HTERT RPE-1 (cell line): ENCODE measurements around the gene MPDU1.

Experiments
- in situ Hi-C: fragments of 300-500 bp; cut with MboI; formaldehyde crosslinking; loops from 4 replicates; pipeline ENCODE4 v1.14.3; 2020; ENCODE audit warnings: low sequenced_read_pairs

MPDU1 gene

DNA sequence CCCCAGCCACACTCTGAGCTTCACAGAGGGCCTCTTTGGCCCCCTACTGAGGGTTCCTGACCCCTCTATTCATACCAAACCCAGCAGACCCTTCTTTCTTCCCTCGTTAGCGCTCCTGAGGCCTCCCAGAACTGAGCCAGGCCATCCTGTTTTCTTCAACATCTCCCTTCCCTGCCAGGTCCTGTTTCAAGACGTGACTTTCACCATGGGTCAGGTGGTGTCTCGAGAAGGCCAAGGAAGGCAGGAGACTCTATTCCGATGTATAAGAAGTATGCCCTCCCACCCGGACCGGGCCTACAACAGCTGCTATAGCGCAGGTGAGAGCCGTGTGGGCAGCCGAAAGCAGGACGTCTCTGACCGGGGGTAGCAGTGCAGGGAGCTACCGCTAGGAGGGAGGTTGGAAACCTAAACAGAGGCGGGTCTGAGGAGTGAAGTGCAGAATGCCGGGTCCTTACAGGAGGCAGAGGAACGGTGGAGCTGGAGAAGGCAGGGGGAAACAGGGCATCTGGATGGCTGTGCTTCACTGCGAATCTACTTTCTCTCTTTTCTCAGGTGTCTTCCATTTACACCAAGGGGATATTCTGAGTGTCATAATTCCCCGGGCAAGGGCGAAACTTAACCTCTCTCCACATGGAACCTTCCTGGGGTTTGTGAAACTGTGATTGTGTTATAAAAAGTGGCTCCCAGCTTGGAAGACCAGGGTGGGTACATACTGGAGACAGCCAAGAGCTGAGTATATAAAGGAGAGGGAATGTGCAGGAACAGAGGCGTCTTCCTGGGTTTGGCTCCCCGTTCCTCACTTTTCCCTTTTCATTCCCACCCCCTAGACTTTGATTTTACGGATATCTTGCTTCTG is 23.3 kb upstream of the MPDU1 start:
- in situ Hi-C loops, result no loop called here

DNA sequence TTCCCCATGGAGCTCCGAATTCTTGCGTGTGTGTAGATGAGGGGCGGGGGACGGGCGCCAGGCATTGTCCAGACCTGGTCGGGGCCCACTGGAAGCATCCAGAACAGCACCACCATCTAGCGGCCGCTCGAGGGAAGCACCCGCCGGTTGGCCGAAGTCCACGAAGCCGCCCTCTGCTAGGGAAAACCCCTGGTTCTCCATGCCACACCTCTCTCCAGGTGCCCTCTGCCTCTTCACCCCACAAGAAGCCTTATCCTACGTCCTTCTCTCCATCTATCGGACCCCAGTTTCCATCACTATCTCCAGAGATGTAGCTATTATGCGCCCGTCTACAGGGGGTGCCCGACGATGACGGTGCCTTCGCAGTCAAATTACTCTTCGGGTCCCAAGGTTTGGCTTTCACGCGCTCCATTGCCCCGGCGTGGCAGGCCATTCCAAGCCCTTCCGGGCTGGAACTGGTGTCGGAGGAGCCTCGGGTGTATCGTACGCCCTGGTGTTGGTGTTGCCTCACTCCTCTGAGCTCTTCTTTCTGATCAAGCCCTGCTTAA is 22.6 kb upstream of the MPDU1 start:
- in situ Hi-C loops, result no loop called here

DNA sequence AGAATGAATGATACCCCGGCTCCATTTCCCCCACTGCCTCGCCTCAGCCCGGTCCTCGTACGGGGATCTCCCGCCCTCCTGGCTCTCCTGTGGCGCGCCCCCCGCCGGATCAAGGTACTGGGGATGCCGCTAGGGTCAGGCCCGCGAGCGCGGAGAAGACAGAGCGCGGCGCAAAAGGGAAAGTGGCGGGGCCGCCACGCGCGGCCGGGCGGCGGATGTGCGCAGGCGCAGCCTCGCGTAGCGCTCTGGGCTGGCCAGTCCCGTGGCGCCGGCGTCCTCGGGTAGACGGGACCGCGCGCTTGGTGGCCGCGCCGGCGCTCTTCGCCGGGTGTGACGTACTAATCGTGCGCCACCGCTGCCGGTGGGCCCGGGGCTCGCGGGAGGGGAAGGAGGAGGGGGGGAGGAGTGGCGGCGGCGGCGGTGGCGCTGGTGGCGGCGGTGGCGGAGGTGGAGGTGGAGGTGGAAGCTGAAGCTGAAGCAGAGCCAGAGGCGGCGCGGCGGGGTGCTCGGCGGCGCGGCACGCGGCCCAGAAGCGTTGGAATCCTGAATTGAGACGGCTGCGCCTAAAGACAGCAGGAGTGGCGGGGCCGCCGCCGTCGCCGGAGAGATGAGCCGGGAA is 22.0 kb upstream of the MPDU1 start, which contains the start of gene SENP3:
Gene SENP3 (plus strand): TSS at position 331 of the 619 bp plus-strand sequence. CDS start 1,158 bp downstream, outside the sequence.
- in situ Hi-C loops, result no loop called here

DNA sequence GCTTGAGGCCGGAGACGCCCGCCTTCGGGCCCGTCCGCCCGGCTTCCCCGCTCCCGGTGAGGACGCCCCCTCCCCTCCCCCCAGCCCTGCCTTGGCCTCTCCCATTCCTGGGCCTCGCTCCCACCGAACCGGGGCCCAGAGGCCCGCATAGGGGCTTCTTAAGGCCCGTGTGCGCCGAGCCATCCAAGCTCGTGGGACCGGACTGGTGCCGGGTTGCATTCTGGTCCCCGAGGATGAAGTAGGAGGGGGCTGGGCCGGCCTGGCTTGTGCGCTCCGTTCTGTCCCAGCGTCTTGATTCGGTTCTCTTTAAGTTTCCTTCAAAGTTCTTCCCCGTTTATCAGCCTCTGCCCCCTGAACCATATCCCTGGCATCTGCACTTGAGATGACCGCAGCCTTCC is 21.4 kb upstream of the MPDU1 start:
- in situ Hi-C loops, result no loop called here

DNA sequence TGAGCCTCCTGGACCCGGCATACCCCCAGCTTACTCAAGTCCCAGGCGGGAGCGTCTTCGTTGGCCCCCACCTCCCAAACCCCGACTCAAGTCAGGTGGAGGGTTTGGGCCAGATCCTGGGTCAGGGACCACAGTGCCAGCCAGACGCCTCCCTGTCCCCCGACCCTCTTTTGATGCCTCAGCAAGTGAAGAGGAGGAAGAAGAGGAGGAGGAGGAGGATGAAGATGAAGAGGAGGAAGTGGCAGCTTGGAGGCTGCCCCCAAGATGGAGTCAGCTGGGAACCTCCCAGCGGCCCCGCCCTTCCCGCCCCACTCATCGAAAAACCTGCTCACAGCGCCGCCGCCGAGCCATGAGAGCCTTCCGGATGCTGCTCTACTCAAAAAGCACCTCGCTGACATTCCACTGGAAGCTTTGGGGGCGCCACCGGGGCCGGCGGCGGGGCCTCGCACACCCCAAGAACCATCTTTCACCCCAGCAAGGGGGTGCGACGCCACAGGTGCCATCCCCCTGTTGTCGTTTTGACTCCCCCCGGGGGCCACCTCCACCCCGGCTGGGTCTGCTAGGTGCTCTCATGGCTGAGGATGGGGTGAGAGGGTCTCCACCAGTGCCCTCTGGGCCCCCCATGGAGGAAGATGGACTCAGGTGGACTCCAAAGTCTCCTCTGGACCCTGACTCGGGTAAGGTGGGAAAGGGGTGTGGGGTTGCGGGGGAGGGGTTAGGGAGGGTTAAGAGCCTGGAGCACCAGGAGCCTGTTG is 20.4 kb upstream of the MPDU1 start:
- in situ Hi-C loops, result no loop called here

DNA sequence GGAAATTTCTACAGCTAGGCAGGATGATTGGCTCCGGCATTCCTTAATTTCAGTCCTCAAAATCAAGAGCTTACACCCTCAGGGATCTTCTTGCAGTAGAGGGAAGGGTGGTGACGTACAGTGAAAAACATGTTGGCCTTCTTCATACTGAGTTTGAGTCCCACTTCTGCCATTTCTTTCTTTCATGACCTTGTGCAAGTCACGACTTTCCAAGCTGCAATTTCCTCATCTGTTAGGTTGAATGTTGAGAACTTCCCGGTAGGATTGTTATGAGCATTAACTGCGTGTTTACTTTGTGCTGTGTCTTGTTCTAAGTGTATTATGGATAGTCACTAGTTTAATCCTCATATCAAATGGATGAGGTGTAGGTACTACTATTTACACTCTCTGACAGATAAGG is 14.1 kb upstream of the MPDU1 start:
- in situ Hi-C loops, result no loop called here

DNA sequence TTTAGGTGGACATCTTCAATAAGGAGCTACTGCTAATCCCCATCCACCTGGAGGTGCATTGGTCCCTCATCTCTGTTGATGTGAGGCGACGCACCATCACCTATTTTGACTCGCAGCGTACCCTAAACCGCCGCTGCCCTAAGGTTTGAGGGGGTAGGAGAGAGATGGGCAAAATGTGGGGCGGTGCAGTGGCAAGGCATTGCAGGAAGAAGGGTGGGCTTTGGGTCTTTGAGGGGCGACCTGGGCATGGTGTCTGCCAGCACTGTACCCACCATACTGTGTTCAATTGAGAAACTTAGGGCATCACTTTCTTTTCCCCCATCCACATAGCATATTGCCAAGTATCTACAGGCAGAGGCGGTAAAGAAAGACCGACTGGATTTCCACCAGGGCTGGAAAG is 13.3 kb upstream of the MPDU1 start:
- in situ Hi-C loops, result no loop called here

DNA sequence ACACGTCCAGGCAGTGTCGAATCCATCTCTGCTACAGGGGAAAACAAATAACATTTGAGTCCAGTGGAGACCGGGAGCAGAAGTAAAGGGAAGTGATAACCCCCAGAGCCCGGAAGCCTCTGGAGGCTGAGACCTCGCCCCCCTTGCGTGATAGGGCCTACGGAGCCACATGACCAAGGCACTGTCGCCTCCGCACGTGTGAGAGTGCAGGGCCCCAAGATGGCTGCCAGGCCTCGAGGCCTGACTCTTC is 11.4 kb upstream of the MPDU1 start:
- in situ Hi-C loops, result no loop called here

DNA sequence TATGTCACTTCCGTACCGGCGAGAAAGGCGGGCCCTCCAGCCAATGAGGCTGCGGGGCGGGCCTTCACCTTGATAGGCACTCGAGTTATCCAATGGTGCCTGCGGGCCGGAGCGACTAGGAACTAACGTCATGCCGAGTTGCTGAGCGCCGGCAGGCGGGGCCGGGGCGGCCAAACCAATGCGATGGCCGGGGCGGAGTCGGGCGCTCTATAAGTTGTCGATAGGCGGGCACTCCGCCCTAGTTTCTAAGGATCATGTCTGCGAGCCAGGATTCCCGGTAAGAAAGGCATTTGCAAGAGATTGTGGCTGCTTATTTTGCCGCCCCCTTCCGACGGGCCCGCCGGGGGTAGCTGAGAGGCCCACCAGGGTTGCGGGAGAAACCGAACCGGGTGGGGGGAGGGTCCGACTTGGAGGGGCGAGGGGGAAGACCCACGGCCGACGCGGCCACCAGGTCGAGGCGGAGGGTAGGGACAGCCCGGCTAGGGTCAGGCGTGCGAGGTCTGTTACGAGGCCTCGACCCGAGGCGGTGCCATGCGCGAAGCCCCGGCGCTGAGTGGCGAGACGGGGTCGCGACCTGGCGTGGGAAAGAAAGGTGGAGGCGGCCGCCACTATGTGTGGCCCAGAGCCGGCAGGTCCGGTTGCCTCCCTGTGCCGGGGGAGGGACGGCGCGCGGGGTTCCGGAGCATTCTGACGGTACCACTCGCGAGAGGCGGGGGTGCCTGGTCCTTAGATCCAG is 10.9 kb upstream of the MPDU1 start:
- in situ Hi-C loops, result no loop called here

DNA sequence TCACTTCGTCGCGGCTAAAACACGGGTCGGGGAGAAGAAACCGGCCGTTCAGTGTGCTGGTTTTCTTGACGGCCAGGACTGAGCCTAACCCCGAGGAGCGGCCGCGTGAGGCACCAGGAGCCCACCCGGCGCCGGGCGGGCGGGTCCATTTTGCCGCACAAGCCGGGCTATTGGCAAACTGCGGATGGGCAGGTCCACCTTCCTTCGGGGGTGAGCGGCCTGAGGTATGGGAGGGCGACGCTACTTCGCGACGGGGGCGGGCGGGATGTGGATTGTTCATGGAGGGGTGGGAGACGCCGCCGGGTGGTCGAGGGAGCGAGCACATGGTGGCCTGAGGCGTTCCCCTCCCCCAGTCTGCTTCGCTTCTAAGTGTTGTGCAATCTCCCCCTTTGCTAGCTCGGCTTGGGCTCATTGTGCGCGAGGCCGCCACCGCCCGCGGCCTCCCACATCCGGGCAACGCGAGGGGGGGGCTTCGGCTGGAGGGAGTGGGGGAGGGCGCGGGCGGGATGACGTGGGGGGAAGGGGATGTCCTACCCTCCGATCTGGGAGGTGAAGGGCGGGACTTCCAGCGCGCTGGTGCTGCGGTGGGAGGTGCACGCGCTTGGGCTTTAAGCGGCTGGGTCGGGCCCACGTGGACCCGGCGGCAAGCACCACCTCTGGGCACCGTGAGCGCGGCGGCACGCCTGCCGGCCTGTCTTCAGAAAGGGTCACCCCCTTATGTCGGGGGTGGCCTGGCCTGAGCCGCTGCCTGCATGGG is 10.2 kb upstream of the MPDU1 start:
- in situ Hi-C loops, result no loop called here

DNA sequence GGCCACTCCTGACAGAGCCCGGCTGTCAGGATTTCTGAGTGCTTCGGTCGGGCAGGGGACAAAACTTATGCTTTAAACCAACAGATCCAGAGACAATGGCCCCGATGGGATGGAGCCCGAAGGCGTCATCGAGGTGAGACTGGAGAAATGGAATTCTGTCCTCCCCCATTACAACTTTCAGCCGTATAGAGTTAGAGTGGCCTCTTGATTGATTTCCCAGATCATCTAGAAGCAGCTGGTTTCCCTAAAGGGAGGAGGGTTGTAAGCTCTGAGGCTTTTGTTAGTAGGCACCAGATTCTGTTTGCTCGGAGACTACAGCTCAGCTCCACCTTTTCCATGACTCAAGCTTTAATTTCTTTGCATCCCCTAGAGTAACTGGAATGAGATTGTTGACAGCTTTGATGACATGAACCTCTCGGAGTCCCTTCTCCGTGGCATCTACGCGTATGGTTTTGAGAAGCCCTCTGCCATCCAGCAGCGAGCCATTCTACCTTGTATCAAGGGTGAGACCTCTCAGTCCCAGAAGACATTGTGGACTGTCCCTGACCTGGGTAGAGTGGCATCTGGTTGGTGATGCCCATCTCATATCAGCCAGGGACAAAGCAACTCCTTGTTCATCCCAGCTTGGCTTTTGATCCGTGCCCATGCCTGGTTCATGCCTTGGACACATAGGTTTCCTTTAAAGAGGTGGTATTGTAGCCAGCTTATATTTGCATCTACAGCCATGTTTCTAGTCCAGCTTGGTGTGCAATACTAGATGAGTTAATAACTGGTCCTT is 9.3 kb upstream of the MPDU1 start:
- in situ Hi-C loops, result no loop called here

DNA sequence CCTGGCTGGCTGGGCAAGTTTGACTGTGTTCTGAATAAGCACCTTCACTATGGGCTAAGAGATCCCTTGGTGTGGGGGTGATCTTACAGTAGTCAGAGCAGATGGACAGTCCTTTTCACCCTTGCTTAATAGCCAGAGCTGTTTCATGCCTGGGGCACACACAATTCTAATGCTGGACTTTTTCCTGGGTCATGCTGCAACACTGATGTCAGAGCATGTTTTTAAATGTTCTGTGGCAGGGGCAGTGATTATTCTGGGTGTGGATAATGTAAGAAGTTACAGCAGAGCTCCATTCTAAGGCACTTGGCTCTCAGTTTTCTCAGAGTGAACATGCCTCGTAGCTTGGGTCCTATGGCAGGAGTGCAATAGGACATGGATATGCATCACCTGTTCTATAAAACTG is 8.2 kb upstream of the MPDU1 start:
- in situ Hi-C loops, result no loop called here

DNA sequence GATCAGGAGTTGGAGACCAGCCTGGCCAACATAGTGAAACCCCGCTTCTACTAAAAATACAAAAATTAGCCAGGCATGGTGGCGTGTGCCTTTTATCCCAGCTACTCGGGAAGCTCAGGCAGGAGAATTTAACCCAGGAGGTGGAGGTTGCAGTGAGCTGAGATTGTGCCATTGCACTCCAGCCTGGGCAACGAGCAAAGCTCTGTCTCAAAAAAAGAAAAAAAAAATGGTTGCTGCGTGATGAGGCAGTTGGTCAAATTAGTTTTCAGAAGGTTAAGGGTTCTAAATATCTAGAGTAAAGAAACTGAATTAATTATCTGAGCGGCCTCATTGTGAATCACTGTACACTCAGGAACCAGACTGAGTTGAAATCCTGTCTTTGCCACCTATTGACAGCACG is 7.7 kb upstream of the MPDU1 start:
- in situ Hi-C loops, result no loop called here

DNA sequence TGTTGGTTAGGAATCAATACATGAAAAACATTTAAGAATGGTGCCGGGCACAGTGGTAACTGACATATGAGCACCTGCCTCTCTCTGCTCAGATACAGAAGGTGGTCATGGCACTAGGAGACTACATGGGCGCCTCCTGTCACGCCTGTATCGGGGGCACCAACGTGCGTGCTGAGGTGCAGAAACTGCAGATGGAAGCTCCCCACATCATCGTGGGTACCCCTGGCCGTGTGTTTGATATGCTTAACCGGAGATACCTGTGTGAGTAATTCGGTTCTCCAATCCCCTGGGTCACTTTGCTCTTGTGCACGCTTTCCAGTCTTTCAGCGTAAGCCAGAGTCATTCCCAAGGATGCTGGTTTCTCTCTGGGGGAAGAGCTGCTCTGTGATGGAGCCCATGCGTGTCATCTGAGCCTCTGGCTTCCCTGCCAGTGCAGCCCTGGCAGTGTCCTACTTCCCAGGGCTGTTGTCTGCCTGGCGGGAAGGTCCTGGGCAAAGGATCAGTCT is 7.2 kb upstream of the MPDU1 start:
- in situ Hi-C loops, result no loop called here

DNA sequence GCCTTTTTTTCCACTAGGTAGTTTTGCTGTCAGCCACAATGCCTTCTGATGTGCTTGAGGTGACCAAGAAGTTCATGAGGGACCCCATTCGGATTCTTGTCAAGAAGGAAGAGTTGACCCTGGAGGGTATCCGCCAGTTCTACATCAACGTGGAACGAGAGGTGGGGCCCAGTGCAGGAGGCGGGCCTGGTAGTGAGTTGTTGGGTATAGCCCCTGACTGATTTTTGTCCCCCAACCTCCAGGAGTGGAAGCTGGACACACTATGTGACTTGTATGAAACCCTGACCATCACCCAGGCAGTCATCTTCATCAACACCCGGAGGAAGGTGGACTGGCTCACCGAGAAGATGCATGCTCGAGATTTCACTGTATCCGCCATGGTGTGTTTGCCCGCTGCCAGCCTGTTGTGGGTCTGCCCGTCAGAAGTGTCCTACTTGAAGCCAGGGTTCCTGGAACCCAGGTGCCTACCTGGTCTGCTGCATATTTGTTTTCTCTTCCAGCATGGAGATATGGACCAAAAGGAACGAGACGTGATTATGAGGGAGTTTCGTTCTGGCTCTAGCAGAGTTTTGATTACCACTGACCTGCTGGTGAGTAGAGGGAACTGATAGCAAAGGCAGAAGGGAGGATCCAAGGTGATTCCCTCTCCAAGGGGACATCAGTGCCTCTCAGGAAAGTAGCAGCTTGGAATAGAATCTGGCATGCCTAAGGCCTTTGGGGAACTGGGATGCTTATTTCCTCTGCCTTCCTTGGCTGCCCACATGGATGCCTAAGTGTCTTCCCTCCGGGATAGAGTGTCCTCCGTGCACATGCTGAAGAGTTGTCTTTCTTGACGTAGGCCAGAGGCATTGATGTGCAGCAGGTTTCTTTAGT is 6.1 kb upstream of the MPDU1 start:
- in situ Hi-C loops, result no loop called here

DNA sequence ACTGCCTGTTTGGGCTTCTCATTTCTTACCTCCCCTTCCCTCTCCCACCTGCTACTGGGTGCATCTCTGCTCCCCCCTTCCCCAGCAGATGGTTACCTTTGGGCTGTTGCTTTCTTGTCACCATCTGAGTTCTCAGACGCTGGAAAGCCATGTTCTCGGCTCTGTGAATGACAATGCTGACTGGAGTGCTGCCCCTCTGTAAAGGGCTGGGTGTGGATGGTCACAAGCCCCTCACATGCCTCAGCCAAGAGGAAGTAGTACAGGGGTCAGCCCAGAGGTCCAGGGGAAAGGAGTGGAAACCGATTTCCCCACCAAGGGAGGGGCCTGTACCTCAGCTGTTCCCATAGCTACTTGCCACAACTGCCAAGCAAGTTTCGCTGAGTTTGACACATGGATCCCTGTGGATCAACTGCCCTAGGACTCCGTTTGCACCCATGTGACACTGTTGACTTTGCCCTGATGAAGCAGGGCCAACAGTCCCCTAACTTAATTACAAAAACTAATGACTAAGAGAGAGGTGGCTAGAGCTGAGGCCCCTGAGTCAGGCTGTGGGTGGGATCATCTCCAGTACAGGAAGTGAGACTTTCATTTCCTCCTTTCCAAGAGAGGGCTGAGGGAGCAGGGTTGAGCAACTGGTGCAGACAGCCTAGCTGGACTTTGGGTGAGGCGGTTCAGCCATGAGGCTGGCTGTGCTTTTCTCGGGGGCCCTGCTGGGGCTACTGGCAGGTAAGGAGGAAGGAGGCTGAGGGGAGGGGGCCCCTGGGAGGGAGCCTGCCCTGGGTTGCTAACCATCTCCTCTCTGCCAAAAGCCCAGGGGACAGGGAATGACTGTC is 4.4 kb upstream of the MPDU1 start, which contains the start of gene CD68:
Gene CD68 (plus strand): TSS at position 638 of the 833 bp plus-strand sequence. CDS start 40 bp downstream, at position 678.
- in situ Hi-C loops, result no loop called here

DNA sequence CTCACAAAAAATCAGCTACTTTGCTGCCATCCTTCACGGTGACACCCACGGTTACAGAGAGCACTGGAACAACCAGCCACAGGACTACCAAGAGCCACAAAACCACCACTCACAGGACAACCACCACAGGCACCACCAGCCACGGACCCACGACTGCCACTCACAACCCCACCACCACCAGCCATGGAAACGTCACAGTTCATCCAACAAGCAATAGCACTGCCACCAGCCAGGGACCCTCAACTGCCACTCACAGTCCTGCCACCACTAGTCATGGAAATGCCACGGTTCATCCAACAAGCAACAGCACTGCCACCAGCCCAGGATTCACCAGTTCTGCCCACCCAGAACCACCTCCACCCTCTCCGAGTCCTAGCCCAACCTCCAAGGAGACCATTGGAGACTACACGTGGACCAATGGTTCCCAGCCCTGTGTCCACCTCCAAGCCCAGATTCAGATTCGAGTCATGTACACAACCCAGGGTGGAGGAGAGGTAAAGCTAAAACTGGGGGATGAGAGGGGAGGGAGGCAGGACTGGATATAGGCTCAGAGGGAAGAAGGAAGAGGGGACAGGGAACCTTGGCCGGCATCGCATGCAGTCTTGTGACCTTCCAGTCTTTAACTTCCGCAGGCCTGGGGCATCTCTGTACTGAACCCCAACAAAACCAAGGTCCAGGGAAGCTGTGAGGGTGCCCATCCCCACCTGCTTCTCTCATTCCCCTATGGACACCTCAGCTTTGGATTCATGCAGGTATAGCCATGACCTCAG is 3.6 kb upstream of the MPDU1 start:
- in situ Hi-C loops, result no loop called here
